Breast epithelium (tissue), 3 donors: ENCODE measurements around the gene PLAC1.

ENCODE experiments used
- CTCF ChIP-seq, 3 donors: fragments of 450-650 bp; IDR thresholded peaks; one replicate each; pipeline ENCODE4 v1.5.1; 2016 to 2017; ENCODE audit warnings: antibody characterized with exemption in 3 of 3, mild to moderate bottlenecking in 3 of 3, moderate library complexity in 3 of 3
- POLR2A ChIP-seq: fragments of 450-650 bp; IDR thresholded peaks from one replicate; pipeline ENCODE4 v1.6.1; 2016; ENCODE audit warnings: antibody characterized with exemption, mild to moderate bottlenecking, moderate library complexity

GRCh38 chrX:134685668-134686067, 27.4 kb upstream of the PLAC1 start:
- TF ChIP-seq CTCF (IDR thresholded peaks at IDR 0.05) (no peak), POLR2A (no peak)
